Endothelial cell of umbilical vein (primary cell): Measurements from ENCODE around the gene FARP1. TPM values are rescaled to one million over a fixed set of nuclear protein-coding genes. Genes with fewer than 3 reads are reported as not detected.

ENCODE experiments used
- BruUV-seq: library from RNA; stranded (reverse); fragments of 400-500 nt; replicated peaks from 2 replicates; lab custom pipeline; 2021; lab: Mats Ljungman, UMichigan
- CTCF ChIA-PET: fragments of 300-600, 350-600 bp; sonication (Branson Sonifier 250); formaldehyde crosslinking; loops from one replicate; lab custom pipeline; 2021; ENCODE audit warnings: antibody characterized with exemption, inconsistent platforms; lab: Charles Lee
- POLR2A ChIA-PET: fragments of 300-600, 350-600 bp; sonication (Branson Sonifier 250); formaldehyde crosslinking; loops from one replicate; lab custom pipeline; 2021; ENCODE audit warnings: antibody characterized with exemption, inconsistent platforms; lab: Charles Lee
- DNase-seq: peaks from one replicate; pipeline ENCODE4 v3.0.0-alpha.2; 2011; ENCODE audit warnings: low read depth, low spot score
- FAIRE-seq: peaks from 2 replicates; lab custom pipeline; 2011; peaks lifted over from hg19 to GRCh38; lab: Jason Lieb, UNC
- H2AFZ ChIP-seq: 2 replicates; pipeline ENCODE4 v1.6.0; 2012; ENCODE audit warnings: low read depth, low read length, control low read depth, inconsistent platforms
- H3K27ac ChIP-seq: 2 replicates; pipeline ENCODE4 v1.5.1; 2011; ENCODE audit warnings: low read depth, mild to moderate bottlenecking, control low read depth, low read length, moderate library complexity; ENCODE audit not compliant: insufficient read depth
- H3K27me3 ChIP-seq, 2 experiments: 2 replicates each; pipeline versions ENCODE4 v1.6.0 to v1.6.1; 2011; ENCODE audit warnings: low read length in 2 of 2, mixed read lengths in 1 of 2; ENCODE audit not compliant: control insufficient read depth in 2 of 2, insufficient read depth in 2 of 2
- H3K36me3 ChIP-seq, 2 experiments: 2 replicates in 1 of 2; 3 replicates in 1 of 2; pipeline ENCODE4 v1.5.1; 2011; ENCODE audit warnings: low read length in 2 of 2, mild to moderate bottlenecking in 1 of 2, moderate library complexity in 1 of 2; ENCODE audit not compliant: control insufficient read depth in 2 of 2, insufficient read depth in 2 of 2; ENCODE audit errors: extremely low read depth in 1 of 2
- H3K4me1 ChIP-seq: 3 replicates; pipeline ENCODE4 v1.5.1; 2011; ENCODE audit warnings: mild to moderate bottlenecking, low read length; ENCODE audit not compliant: control insufficient read depth, insufficient read depth; ENCODE audit errors: extremely low read depth
- H3K4me2 ChIP-seq: 2 replicates; pipeline ENCODE4 v1.6.1; 2011; ENCODE audit warnings: low read length, control low read depth, mixed read lengths; ENCODE audit not compliant: insufficient read depth
- H3K4me3 ChIP-seq, 3 experiments: fragments of 200-600 bp in 1 of 3; sonication (generic), shearing (Covaris generic) in 1 of 3; replicated peaks in 1 of 3; 2 replicates each; pipeline ENCODE4 v1.5.1; 2011 to 2016; ENCODE audit warnings: control low read depth in 3 of 3, low read length in 3 of 3, mild to moderate bottlenecking in 2 of 3, inconsistent platforms in 1 of 3, low read depth in 1 of 3, moderate library complexity in 1 of 3; ENCODE audit not compliant: insufficient read depth in 1 of 3
- H3K79me2 ChIP-seq: 2 replicates; pipeline ENCODE4 v1.6.0; 2012; ENCODE audit warnings: low read length, inconsistent platforms; ENCODE audit not compliant: control insufficient read depth, insufficient read depth
- H3K9ac ChIP-seq: replicated peaks from 2 replicates; pipeline ENCODE3; 2011; ENCODE audit warnings: low read length, control low read depth; ENCODE audit not compliant: insufficient read depth; ENCODE audit errors: extremely low read depth
- H3K9me1 ChIP-seq: replicated peaks from 3 replicates; pipeline ENCODE4 v1.6.0; 2011; ENCODE audit warnings: mild to moderate bottlenecking, low read length; ENCODE audit not compliant: control insufficient read depth, insufficient read depth; ENCODE audit errors: extremely low read depth
- H3K9me3 ChIP-seq: replicated peaks from 2 replicates; pipeline ENCODE4 v1.5.1; 2012; ENCODE audit warnings: low read length, inconsistent platforms; ENCODE audit not compliant: control insufficient read depth, insufficient read depth
- H4K20me1 ChIP-seq: replicated peaks from 2 replicates; pipeline ENCODE3; 2011; ENCODE audit warnings: mild to moderate bottlenecking, low read length; ENCODE audit not compliant: control insufficient read depth, insufficient read depth; ENCODE audit errors: extremely low read depth
- EZH2 ChIP-seq: IDR thresholded peaks from 2 replicates; pipeline ENCODE4 v1.6.1; 2012; ENCODE audit warnings: borderline replicate concordance, low read depth, mild to moderate bottlenecking, moderate library complexity, low read length, inconsistent platforms; ENCODE audit not compliant: severe bottlenecking
- GATA2 ChIP-seq: IDR thresholded peaks from 2 replicates; pipeline ENCODE4 v1.7.0; 2011; ENCODE audit warnings: low read depth, mild to moderate bottlenecking, moderate library complexity, mixed read lengths, low read length; ENCODE audit not compliant: insufficient read length, insufficient read depth
- JUN ChIP-seq: IDR thresholded peaks from 2 replicates; pipeline ENCODE4 v1.6.1; 2011; ENCODE audit warnings: borderline replicate concordance, low read depth; ENCODE audit not compliant: insufficient read length, insufficient read depth
- MAX ChIP-seq: IDR thresholded peaks from 2 replicates; pipeline ENCODE4 v1.6.1; 2011; ENCODE audit not compliant: insufficient read depth, insufficient read length
- MYC ChIP-seq: IDR thresholded peaks from one replicate; pipeline ENCODE4 v1.6.1; 2011; ENCODE audit warnings: mild to moderate bottlenecking, low read depth, low read length
- POLR2AphosphoS5 ChIP-seq: IDR thresholded peaks from 2 replicates; pipeline ENCODE4 v1.6.1; 2012; ENCODE audit warnings: low read depth, mild to moderate bottlenecking, control low read depth, low read length, moderate library complexity; ENCODE audit not compliant: insufficient read depth
- dilution Hi-C: fragments of 300-500 bp; cut with MboI; formaldehyde crosslinking; loops from one replicate; pipeline ENCODE4 v1.15.0; 2019; ENCODE audit warnings: low sequenced_read_pairs; ENCODE audit not compliant: extremely low pct_ligation_motif_present
- intact Hi-C: fragments of 100-400 bp; cut with micrococcal nuclease; formaldehyde crosslinking; loops from one replicate; pipeline ENCODE4 v1.10.0; 2022
- polyA plus RNA-seq, 4 experiments: library from polyadenylated mRNA; depleted of rRNA in 3 of 4; stranded (reverse) in 3 of 4; unstranded in 1 of 4; fragments of >200 nt; gene quantifications; 2 replicates each; pipeline versions ENCODE4 v1.2.1 to v1.2.3, GENCODE V29; 2011 to 2012; ENCODE audit warnings: missing spikeins in 1 of 4
- total RNA-seq: library from RNA; stranded (reverse); gene quantifications from 2 replicates; pipeline ENCODE4 v1.2.3, GENCODE V29; 2021

FARP1 gene
- total and polyA plus RNA-seq, 2 donors (not counting 3 experiments of a cell fraction or from before 2014, with no cell fraction given), result 19.0 to 77.7 TPM

GRCh38 chr13:98326291-98326690 is 183.4 kb downstream of the FARP1 start:
- BruUV-seq, result no TSS peak
- Histone ChIP-seq H3K4me2 (no peak overlapping the region), H3K27ac (no peak overlapping the region), H4K20me1 (no peaks in the 10 kb centered on the region), H3K79me2 (no peaks in the 10 kb centered on the region), H3K27me3 (no peaks in the 10 kb centered on the region), H3K4me1 (no peaks in the 10 kb centered on the region), H3K9me1 (no peaks in the 10 kb centered on the region), H3K9ac (no peak overlapping the region), H3K36me3 (no peaks in the 10 kb centered on the region), H2AFZ (no peak overlapping the region), H3K9me3 (no peaks in the 10 kb centered on the region), H3K4me3 (no peak overlapping the region)
- CTCF ChIA-PET, result interaction anchor here (1.2 to 1.7 kb wide), 2 partner anchors 11 to 25 kb away, joined by 3 read pairs; no protein-coding TSS in a partner anchor
- POLR2A ChIA-PET, result no interaction called here
- intact Hi-C loops, result no loop called here
- FAIRE-seq (no peak), DNase-seq (no peak)
- TF ChIP-seq EZH2, result no peak
- TF ChIP-seq GATA2, result no peak
- dilution Hi-C loops, result no loop called here

DNA sequence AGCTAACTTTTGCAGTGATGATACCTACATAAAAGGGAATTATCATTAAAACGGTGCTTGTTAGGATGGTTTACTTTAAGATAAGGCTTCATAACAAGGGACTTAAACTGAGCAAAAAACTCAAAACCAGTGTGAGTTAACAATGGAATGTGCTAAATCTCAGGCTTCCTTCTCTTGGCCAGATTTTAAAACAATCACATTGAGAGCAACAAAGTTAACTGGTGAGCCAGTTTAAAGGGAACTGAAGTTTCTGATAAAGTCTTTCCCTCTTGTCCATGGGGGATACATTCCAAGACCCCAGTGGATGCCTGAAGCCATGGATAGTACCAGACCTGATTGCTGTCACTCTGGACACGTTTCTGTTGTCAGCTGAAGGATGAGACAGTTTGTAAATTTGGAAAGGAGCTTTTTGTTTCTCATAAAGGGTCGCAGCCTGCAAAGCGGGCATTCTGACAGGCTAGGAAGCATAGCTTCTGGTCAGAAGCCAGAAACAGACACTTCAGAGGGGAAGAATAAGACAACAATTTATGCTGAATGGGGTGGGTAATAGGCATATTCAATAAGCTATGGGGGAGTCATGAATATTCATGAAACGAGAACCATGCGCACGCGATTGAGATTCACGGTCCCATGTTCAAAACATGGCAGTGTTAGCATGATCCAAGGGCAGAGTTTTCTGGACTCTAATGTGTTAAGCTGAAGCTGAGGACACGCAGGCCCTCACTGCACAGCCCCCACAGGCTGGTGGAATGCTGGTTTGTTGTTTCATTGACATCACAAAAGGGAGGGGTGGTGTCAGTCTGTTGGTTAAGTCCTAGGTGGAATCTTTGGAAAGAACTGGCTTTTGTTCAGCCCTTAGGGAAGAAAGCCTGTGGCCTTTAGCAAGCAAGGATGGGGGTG is 184.7 kb downstream of the FARP1 start:
- ChIA-PET POLR2A (no interaction called here), CTCF (interaction anchor here (1.2 kb wide), 1 partner anchor 12 kb away, joined by 3 read pairs; no protein-coding TSS in a partner anchor)
- Histone ChIP-seq H3K79me2 (no peaks in the 10 kb centered on the region), H3K4me3 (no peak overlapping the region), H4K20me1 (no peaks in the 10 kb centered on the region), H3K27me3 (no peaks in the 10 kb centered on the region), H3K27ac (no peak overlapping the region), H3K9ac (no peak overlapping the region), H3K9me1 (no peaks in the 10 kb centered on the region), H3K4me1 (no peaks in the 10 kb centered on the region), H3K4me2 (no peak overlapping the region), H2AFZ (no peak overlapping the region), H3K9me3 (no peaks in the 10 kb centered on the region), H3K36me3 (no peaks in the 10 kb centered on the region)
- intact Hi-C loops, result no loop called here
- FAIRE-seq (no peak), DNase-seq (no peak)
- TF ChIP-seq POLR2AphosphoS5 (no peak), JUN (no peak), MYC (no peak), MAX (no peak)
- BruUV-seq, result no TSS peak
- dilution Hi-C loops, result no loop called here
